HG02973 (cell line): ENCODE data around the gene CAMTA2.

Experiments used
- ATAC-seq: cut with Tn5 transposase; IDR thresholded peaks from one replicate; pipeline ENCODE4 v1.9.1; 2021; ENCODE audit warnings: moderate library complexity; ENCODE audit not compliant: unreplicated experiment

CAMTA2 gene

GRCh38 chr17:4969047-4969550 is 18.4 kb downstream of the CAMTA2 start:
- no peak for ATAC-seq

- no peak for ATAC-seq
Observed at GRCh38 chr17:4968486-4969046, 18.9 kb downstream of the CAMTA2 start.

- peak; percentile 49 for ATAC-seq
Observed at GRCh38 chr17:4967539-4968485, 19.7 kb downstream of the CAMTA2 start, which contains the start of gene SPAG7. SPAG7 (minus strand) TSS chr17:4967817; CDS start chr17:4967804, 13 bp downstream.

- peak; percentile 69 for ATAC-seq
Observed at GRCh38 chr17:4966844-4967538, 20.5 kb downstream of the CAMTA2 start.

- ATAC-seq, result no peak
Observed at GRCh38 chr17:4965311-4965986, 22.0 kb downstream of the CAMTA2 start.

GRCh38 chr17:4960279-4960922 is 27.1 kb downstream of the CAMTA2 start:
- no peak for ATAC-seq

- ATAC-seq, result no peak
Observed at GRCh38 chr17:4959261-4959965, 28.1 kb downstream of the CAMTA2 start.

- no peak for ATAC-seq
Observed at GRCh38 chr17:4958102-4958501, 29.4 kb downstream of the CAMTA2 start.

GRCh38 chr17:4956493-4957061 is 30.9 kb downstream of the CAMTA2 start:
- no peak for ATAC-seq

- ATAC-seq, result no peak
Observed at GRCh38 chr17:4955091-4955490, 32.4 kb downstream of the CAMTA2 start.

- ATAC-seq, result no peak
Observed at GRCh38 chr17:4953451-4953961, 34.0 kb downstream of the CAMTA2 start.

GRCh38 chr17:4951486-4951885 is 36.0 kb downstream of the CAMTA2 start:
- no peak for ATAC-seq

GRCh38 chr17:4950746-4951204 is 36.7 kb downstream of the CAMTA2 start, which contains the start of gene ENO3:
ENO3 (plus strand) TSS chr17:4951119; CDS start chr17:4951830, 711 bp downstream.
- ATAC-seq, result no peak

- ATAC-seq, result peak; percentile 8
Observed at GRCh38 chr17:4950075-4950745, 37.3 kb downstream of the CAMTA2 start.

- ATAC-seq, result peak; percentile 24
Observed at GRCh38 chr17:4949321-4950074, 38.0 kb downstream of the CAMTA2 start.

- ATAC-seq, result peak; percentile 30
Observed at GRCh38 chr17:4948931-4949320, 38.5 kb downstream of the CAMTA2 start.

- ATAC-seq, result peak; percentile 7
Observed at GRCh38 chr17:4948166-4948930, 39.1 kb downstream of the CAMTA2 start, which contains the start of gene PFN1. PFN1 (minus strand) TSS chr17:4948530; CDS start chr17:4948394, 136 bp downstream.
